Endothelial cell (in vitro differentiated cells): ENCODE measurements around the gene COL4A5. TPM values are rescaled to one million over a fixed set of nuclear protein-coding genes. Genes with fewer than 3 reads are reported as not detected.
A peak's percentile ranks its signal among the peaks of the same experiment; 100 is the strongest.

Experiments used
- DNase-seq: peaks from one replicate; pipeline ENCODE4 v3.0.0; 2021; ENCODE audit warnings: low spot score
- H3K27ac Mint-ChIP-seq: one replicate; pipeline ENCODE4 v1.8.0; 2021; ENCODE audit warnings: mixed read lengths, inconsistent platforms; ENCODE audit not compliant: unreplicated experiment
- H3K27me3 Mint-ChIP-seq: one replicate; pipeline ENCODE4 v1.8.0; 2021; ENCODE audit warnings: mild to moderate bottlenecking, moderate library complexity, mixed read lengths, inconsistent platforms; ENCODE audit not compliant: unreplicated experiment
- H3K36me3 Mint-ChIP-seq: one replicate; pipeline ENCODE4 v1.8.0; 2021; ENCODE audit warnings: mild to moderate bottlenecking, low read depth, mixed read lengths, inconsistent platforms; ENCODE audit not compliant: unreplicated experiment
- H3K4me1 Mint-ChIP-seq: one replicate; pipeline ENCODE4 v1.8.0; 2021; ENCODE audit warnings: mild to moderate bottlenecking, mixed read lengths, inconsistent platforms; ENCODE audit not compliant: unreplicated experiment
- H3K4me3 Mint-ChIP-seq: one replicate; pipeline ENCODE4 v1.8.0; 2021; ENCODE audit warnings: mild to moderate bottlenecking, mixed read lengths, inconsistent platforms; ENCODE audit not compliant: unreplicated experiment
- H3K9me3 Mint-ChIP-seq: one replicate; pipeline ENCODE4 v1.8.0; 2021; ENCODE audit warnings: mixed read lengths, inconsistent platforms; ENCODE audit not compliant: unreplicated experiment
- CTCF ChIP-seq: fragments of 200-600 bp; sonication (generic); IDR thresholded peaks from one replicate; pipeline ENCODE4 v1.5.0; 2021; ENCODE audit warnings: antibody characterized with exemption; ENCODE audit not compliant: unreplicated experiment
- total RNA-seq: library from RNA; stranded (reverse); fragmentation: NEBNext Ultra II Directional; extraction: Animal tissue kit (Norgen Biotek cat#: 25700); gene quantifications from one replicate; pipeline ENCODE4 v1.2.1, GENCODE V29; 2021; ENCODE audit not compliant: unreplicated experiment

Gene COL4A5
- total RNA-seq, 1 donor from 2014 or later, result 54.6 TPM

GRCh38 chrX:108399418-108400165 is 40.0 kb upstream of the COL4A5 start:
- Mint-ChIP-seq H3K4me1 (peaks cover 2% of the 10 kb centered on the region), H3K36me3 (no peaks in the 10 kb centered on the region), H3K27me3 (peaks cover 3% of the 10 kb centered on the region), H3K27ac (no peak overlapping the region), H3K9me3 (no peaks in the 10 kb centered on the region), H3K4me3 (no peak overlapping the region)
- TF ChIP-seq CTCF, result no peak
- DNase-seq, result no peak

- no peak for DNase-seq
- no peaks in the 10 kb centered on the region for H3K36me3 Mint-ChIP-seq
- peaks cover 4% of the 10 kb centered on the region for H3K4me1 Mint-ChIP-seq
- no peak for TF ChIP-seq CTCF
- no peak overlapping the region for H3K27ac Mint-ChIP-seq
- no peaks in the 10 kb centered on the region for H3K27me3 Mint-ChIP-seq
- no peak overlapping the region for H3K4me3 Mint-ChIP-seq
- no peaks in the 10 kb centered on the region for H3K9me3 Mint-ChIP-seq
Observed at GRCh38 chrX:108412783-108413182, 26.9 kb upstream of the COL4A5 start.

- Mint-ChIP-seq H3K27ac (peak overlapping the region; percentile 83), H3K9me3 (no peaks in the 10 kb centered on the region), H3K36me3 (no peaks in the 10 kb centered on the region), H3K4me1 (peaks cover 4% of the 10 kb centered on the region), H3K27me3 (no peaks in the 10 kb centered on the region), H3K4me3 (no peak overlapping the region)
- no peak for DNase-seq
- no peak for TF ChIP-seq CTCF
Observed at GRCh38 chrX:108415146-108415545, 24.5 kb upstream of the COL4A5 start.

GRCh38 chrX:108415891-108416290 is 23.7 kb upstream of the COL4A5 start:
- no peak for TF ChIP-seq CTCF
- Mint-ChIP-seq H3K4me3 (no peak overlapping the region), H3K4me1 (peaks cover 4% of the 10 kb centered on the region), H3K27ac (peak overlapping the region; percentile 78), H3K9me3 (no peaks in the 10 kb centered on the region), H3K27me3 (no peaks in the 10 kb centered on the region), H3K36me3 (no peaks in the 10 kb centered on the region)
- DNase-seq, result no peak

GRCh38 chrX:108417257-108417656 is 22.4 kb upstream of the COL4A5 start:
- H3K9me3 Mint-ChIP-seq, result no peaks in the 10 kb centered on the region
- no peak for TF ChIP-seq CTCF
- H3K27me3 Mint-ChIP-seq, result peaks cover 2% of the 10 kb centered on the region
- H3K36me3 Mint-ChIP-seq, result no peaks in the 10 kb centered on the region
- H3K4me1 Mint-ChIP-seq, result peaks cover 4% of the 10 kb centered on the region
- H3K27ac Mint-ChIP-seq, result no peak overlapping the region
- no peak for DNase-seq
- no peak overlapping the region for H3K4me3 Mint-ChIP-seq
